Measurements from ENCODE around the gene ZP3.
A peak's percentile ranks its signal among the peaks of the same experiment; 100 is the strongest.
"Not testable (repeated sequence)": the region's sequence is repeated elsewhere in the genome, so short reads cannot be mapped to it uniquely, and the experiment has no call there.

The ZP3 gene

DNA sequence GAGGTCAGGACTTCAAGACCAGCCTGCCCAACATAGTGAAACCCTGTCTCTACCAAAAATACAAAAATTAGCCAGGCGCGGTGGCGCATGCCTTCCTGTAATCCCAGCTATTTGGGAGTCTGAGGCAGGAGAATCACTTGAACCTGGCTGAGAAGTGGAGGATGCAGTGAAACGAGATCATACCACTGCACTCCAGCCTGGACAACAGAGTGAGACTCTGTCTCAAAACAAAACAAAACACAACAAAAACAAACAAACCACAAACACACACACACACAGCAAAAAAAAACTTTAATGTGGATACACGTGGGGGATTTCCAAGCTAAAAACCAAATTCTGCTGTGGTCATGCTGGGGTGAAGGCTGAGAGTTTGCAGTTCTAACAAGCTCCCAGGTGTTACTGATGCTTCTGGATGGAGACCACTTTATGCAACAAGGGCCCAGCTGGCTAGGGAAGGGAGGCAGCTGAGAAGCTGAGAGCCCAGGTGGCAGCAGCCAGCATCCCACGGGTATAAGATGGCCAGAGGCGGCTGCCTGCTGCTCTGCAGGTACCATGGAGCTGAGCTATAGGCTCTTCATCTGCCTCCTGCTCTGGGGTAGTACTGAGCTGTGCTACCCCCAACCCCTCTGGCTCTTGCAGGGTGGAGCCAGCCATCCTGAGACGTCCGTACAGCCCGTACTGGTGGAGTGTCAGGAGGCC, at the start of gene ZP3:
TSS of gene ZP3 (plus strand) at position 538 of the 699 bp plus-strand sequence. CDS start at position 553, 15 bp downstream.
- DNase-seq = peak; percentile 29

DNA sequence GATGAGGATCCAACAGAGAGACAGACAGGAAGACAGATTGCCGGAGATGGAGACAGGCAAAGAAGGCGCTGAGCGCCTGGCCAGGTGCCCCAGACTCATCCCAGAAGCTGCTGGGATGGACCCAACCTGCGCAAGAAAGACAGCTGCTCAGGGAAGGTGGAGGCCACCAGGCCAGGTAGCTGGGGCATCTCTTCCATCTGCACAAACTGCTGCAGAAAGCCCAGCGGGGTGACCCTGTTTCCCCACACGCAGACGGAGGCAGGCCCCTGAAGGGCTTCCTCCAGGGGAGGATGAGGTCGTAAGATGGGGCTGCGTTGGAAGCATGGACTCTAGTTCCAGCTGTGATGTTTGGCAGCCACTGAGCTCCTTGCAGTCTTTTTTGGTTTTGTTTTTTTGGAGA, 49.5 kb upstream of the ZP3 start:
- DNase-seq = no peak

- no peak for DNase-seq
Measured at GRCh38 chr7:76377186-76377918, 47.4 kb upstream of the ZP3 start.

DNA sequence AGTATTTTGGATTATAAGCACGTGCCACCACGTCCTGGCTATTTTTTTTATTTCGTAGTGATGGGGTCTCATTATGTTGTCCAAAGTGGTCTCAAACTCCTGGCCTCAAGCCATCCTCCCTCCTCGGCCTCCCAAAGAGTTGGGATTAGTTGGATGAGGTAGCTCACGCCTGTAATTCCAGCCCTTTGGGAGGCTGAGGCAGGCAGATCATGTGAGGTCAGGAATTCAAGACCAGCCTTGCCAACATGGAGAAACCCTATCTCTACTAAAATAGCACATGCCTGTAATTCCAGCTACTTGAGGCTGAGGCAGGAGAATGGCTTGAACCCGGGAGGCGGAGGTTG, 44.2 kb upstream of the ZP3 start:
- no peak for DNase-seq

DNA sequence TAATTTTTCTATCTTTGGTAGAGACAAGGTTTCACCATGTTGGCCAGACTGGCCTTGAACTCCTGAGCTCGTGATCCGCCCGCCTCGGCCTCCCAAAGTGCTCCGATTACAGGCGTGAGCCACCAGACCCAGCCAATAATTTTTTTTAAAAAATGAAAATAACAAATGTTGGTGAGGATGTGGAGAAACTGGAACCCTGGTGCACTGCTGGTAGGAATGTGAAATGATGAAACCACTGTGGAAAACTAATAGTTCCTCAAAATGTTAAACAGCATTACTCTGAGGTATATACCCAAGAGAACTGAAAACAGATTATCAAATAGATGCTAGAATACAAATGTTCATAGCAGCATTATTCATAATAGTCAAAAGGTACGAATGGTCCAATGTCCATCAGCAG, 42.9 kb upstream of the ZP3 start:
- DNase-seq = no peak

DNA sequence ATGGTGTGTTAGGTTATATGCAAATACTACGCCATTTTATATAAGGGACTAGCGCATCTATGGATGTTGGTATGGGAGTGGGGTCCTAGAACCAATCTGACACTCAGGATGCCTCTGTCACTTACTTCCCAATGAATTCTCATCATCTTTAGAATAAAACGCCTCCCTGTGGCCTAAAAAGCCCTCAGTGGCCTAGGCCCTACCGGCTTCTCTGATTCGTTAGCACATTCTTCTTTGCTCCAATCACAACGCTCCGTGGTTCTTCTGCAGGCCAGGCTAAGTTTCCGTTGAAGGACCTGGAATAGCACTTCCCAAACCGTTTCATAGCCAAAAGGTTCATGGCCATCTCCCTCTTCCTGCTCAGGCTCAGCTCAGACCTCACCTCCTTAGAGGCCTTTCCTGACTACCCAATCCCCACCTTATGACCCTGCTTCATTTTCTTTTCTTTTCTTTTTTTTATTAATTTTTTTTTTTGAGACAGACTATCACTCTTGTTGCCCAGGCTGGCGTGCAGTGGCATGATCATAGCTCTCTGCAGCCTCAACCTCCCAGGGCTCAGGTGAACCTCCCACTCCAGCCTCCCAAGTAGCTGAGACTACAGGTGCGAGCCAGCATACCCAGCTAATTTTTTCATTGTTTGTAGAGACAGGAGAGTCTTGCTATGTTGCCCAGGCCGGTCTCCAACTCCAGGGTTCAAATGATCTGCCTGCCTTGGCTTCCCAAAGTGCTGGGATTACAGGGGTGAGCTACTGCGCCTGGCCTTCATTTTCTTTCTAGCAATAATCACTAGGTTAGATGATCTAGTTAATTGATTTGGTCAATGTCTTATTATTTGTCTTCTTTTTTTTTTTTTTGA, 41.4 kb upstream of the ZP3 start:
- no peak for DNase-seq

- no peak for DNase-seq
Measured at GRCh38 chr7:76386691-76387260, 38.0 kb upstream of the ZP3 start.

DNA sequence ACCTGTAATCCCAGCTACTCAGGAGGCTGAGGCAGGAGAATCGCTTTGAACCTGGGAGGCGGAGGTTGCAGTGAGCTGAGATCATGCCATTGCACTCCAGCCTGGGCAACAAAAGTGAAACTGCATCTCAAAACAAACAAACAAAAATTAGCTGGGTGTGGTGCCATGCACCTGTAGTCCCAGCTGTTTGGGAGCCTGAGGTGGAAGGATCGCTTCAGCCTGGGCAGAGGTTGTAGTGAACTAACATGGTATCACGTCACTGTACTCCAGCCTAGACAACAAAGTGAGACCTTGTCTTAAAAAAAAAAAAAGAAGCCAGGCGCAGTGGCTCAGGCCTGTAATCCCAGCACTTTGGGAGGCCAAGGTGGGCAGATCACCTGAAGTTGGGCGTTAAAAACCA, 37.0 kb upstream of the ZP3 start:
- DNase-seq = not testable (repeated sequence)

GRCh38 chr7:76390092-76390491, 34.7 kb upstream of the ZP3 start:
- no peak for DNase-seq

GRCh38 chr7:76392531-76393115, 32.1 kb upstream of the ZP3 start:
- no peak for DNase-seq

DNA sequence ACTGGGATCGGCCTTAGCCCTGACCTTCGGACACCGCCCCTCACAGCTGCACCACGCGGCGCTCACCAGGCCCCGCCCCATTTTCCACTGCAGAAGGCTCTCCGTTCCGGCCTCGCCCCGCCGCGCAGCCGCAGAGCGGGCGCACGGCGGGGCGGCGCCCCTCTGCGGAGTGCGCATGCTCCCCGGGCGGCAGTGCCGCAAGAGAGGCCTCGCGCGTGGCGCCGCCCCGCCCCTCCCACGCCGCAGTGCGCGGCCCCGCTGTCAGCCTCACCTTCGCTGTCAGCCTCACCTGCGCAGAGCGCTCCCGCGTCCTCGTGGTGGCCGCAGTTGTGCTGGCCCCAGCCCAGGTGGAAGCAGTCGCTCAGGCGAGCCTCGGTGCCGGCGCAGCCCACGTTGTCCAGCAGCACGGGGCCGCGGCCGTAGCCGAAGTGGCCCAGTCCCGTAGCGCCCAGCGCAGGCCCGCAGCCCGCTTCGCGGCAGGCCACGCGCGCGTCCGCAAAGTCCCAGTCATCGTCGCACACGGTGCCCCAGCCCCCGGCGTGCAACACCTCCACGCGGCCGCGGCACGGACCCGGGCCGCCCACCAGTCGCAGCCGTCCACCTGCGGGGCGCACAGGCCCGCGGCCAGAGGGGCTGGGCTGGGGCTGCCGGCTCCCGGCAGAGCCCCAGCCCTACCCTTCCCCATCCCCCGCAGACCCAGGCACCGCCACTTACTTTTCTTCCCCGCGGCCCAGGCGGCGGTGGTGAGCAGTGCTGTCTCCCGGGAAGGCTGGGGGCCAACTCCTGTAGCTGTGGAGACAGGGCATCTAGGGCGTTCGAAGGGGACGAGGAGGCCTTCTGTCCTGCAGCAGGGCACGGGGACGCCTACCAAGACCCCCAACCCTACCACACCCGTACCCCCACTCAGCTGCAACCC, 31.4 kb upstream of the ZP3 start:
- peak; percentile 94 for DNase-seq

DNA sequence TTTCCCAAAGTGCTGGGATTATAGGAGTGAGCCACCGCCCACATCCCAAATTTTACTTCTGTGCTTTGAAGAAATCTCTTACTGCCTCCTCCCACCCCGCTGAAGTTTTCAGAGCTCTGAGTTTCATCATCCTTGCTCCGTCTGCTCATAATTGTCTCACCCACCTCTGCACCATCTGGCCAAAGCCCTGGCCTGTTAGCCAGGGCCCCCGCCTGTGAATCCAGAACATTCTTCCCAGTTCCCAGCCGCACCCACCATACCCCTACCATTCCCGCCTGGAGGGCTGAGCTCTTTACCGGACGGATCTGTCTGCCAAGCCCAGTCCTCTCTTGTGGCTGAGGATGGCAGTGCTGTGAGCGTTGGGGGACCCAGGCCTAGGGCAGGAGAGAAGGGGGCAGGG, 29.8 kb upstream of the ZP3 start:
- DNase-seq = no peak

DNA sequence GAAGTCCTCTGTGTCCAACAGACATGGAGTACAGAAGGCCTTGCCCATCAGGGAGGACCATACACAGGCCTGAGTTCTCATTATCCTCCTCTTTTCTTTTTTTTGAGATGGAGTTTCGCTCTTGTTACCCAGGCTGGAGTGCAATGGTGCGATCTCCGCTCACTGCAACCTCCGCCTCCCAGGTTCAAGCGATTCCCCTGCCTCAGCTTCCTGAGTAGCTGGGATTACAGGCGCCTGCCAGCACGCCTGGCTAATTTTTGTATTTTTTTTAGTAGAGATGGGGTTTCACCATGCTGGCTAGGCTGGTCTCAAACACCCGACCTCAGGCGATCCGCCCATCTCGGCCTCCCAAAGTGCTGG, 29.2 kb upstream of the ZP3 start:
- DNase-seq = not testable (repeated sequence)

GRCh38 chr7:76395965-76396726, 28.6 kb upstream of the ZP3 start:
- DNase-seq = no peak

- DNase-seq = no peak
Measured at GRCh38 chr7:76396864-76397263, 27.9 kb upstream of the ZP3 start.

GRCh38 chr7:76397409-76398183, 27.2 kb upstream of the ZP3 start:
- DNase-seq = peak; percentile 70

DNA sequence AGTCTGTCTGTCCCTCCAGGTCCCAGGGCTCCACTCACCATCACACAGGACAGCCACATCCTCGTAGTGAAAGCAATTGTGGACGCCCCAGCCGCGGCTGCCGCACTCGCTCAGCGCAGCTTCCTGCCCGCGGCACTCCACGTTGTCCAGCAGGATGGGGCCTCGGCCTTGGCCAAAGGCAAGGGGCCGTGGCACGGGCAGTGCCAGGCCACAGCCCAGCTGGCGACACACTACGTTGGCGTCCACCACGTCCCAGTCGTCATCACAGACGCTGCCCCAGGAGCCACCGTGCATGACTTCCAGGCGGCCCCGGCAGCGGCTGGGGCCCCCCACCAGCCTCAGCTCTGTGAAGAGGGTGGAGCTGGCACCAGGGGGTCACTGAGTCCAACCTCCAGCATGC, 24.5 kb upstream of the ZP3 start:
- no peak for DNase-seq

DNA sequence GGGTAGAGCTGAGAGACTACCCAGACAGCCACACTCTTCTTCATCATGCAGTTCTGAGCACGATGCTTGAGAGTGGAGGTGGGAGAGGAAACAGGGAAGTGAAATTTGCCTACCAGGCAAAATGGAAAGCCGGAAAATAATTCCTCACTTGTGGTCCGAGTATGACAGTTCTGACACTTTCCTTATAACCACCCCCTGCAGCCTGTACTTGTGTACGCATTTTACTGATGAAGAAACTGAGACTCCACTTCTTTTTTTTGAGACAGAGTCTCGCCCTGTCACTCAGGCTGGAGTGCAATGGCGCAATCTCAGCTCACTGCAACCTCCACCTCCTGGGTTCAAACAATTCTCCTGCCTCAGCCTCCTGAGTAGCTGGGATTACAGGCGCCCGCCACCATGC, 21.7 kb upstream of the ZP3 start:
- not testable (repeated sequence) for DNase-seq

DNA sequence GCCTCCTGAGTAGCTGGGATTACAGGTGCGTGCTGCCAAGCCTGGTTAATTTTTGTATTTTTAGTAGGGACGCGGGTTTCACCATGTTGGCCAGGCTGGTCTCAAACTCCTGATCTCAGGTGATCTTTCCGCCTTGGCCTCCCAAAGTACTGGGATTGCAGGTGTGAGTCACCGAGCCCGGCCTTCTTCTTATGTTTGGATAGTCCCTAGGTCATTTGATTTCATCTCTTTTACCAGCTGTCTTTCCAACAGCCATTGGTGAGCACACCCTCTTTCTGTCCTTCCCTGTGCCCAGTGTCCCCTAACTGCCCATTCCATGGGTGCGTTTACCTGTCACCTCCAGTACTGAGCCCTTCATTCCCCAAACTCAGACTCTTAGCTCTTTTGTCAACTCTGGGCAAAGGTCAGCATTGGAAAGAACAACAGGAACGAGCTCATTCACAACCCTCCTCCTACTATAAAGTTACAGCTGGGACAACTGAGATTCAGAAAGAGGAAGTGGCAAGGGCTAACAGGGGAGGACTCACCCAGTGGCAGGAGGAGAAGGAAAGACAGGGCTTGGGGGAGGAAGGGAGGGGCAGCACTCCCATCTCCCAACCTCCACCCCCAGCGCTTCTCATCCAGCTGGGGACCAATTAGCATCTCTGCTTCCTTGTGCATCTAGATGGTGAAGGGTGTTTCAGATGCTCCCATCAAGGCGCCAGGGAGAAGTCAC, 20.8 kb upstream of the ZP3 start:
- no peak for DNase-seq

DNA sequence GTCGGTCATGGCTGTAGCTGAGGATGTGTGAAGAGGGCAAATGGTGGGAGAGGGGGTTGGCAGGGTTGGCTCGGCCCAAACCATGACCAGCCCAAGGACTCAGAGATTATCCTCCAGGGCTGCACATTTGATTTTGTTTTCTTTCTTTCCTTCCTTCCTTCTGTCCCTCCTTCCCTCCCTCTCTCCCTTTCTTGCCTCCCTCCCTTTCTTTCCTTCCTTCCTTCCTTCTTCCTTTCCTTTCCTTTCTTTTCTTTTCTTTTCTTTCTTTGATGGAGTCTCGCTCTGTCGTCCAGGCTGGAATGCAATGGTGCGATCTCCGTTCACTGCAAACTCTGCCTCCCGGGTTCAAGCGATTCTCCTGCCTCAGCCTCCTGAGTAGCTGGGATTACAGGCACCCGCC, 19.0 kb upstream of the ZP3 start:
- no peak for DNase-seq

Measured in NK-92 treated with Interleukin-12 subunit alpha and Interleukin-12 subunit beta, amount 100 ng/mL, for 24 hours (cell line).